GM18951 (cell line): ENCODE results near the gene ANKRD65.
"Not testable (repeated sequence)": the region's sequence is repeated elsewhere in the genome, so short reads cannot be mapped to it uniquely, and the experiment has no call there.

Experiments
- POLR2A ChIP-seq: IDR thresholded peaks from 4 replicates; pipeline ENCODE4 v1.6.1; 2011; ENCODE audit warnings: mild to moderate bottlenecking; ENCODE audit not compliant: insufficient read length, insufficient read depth; ENCODE audit errors: extremely low read depth
- in situ Hi-C: fragments of 300-500 bp; cut with MboI; formaldehyde crosslinking; loops from one replicate; pipeline ENCODE4 v1.12.0; 2022; ENCODE audit warnings: low sequenced_read_pairs, mixed read lengths, inconsistent platforms; ENCODE audit not compliant: unreplicated experiment

Gene ANKRD65

GRCh38 chr1:1377540-1378205 is 43.4 kb downstream of the ANKRD65 start:
- TF ChIP-seq POLR2A: no peak
- in situ Hi-C loops: no loop called here

DNA sequence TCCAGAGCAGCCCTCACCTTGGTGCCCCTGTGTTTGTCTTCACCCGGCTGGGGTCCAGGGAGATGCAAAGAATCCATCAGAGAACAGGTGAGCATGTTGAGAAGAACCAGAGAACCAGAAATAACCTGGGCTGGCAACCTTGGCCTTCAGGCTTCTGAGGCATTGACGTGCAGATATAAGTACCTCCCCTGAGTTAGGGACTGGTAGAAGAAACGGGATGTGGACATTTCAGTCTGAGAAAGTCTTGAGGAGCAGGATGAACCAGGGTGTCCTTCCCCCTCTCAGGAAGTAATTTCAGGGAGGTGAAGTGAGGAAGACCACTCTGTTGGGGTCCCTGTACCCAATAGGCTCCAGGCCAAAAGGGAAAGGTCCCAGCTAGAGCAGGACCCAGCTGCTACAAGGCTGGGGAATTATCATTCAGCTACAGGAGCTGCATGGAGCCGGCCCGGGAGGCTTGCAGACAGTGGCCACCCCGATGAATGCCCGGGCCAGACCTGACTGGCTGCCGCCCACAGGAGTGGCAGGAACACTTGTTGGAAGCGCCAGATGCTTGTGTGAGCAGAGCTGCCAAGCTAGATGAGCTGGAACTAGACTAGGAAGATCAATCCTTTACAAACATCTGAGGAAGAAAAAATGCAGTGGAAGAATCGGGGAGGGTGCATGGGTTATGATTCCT is 44.4 kb downstream of the ANKRD65 start:
- no peak for TF ChIP-seq POLR2A
- in situ Hi-C loops: no loop called here

DNA sequence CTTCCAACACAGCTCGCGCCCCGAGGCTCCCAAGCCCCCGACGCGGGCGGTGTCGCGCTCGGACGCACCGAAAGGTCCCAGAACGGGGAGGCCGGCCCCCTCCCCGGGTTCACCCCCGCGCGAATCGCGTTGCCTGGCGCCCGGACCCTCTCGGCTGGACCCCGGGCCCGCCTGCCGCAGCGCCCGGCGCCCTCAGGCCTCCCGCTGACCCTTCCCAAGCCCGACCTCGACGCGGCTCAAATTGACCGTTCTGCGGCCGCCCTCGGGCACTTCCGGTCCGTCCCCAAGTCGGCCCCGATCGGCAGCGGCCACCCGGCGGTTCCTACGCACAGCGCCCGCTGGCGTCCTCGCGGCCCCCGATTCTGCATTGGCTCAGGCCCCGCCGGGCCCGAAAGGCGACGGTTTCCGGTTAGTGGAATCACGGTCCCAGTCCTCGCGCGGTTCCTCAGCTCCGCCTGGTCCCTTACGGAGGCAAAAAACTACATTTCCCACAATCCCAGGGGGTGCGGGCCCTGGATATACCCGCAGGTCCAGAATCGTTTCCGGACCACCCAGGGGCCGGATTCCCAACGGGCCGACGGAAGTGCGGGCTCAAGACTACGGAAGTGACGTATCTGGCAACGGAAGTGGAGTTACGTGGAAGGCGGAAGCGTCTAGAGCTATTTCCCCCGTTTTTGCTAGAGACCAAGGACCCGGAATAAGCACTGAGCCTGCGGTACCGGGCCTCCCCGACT is 46.0 kb downstream of the ANKRD65 start, which contains the start of gene AURKAIP1:
Gene AURKAIP1, minus strand, starts transcription at position 279 of the 734 bp plus-strand sequence. CDS start 451 bp downstream, outside the sequence.
- in situ Hi-C loops: no loop called here
- peak; percentile 75 for TF ChIP-seq POLR2A

DNA sequence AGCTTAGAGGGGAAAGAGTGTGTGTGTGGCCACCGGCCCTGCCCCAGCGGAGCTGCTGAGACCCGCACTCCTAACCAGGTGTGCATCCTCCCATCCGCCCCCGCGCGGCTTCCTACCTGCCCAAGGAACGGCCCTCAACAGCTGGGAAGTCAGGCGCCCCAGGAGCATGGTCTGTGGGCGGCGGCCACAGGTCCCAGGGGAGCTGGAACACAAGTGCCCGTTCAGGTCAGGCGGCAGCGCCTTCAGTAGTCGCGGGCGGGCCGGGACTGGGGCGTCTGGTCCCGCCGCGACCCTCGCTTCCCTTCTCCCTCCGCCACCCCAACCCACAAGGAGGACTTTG is 46.5 kb downstream of the ANKRD65 start:
- in situ Hi-C loops: no loop called here
- no peak for TF ChIP-seq POLR2A

GRCh38 chr1:1373815-1374588 is 47.1 kb downstream of the ANKRD65 start:
- in situ Hi-C loops: no loop called here
- TF ChIP-seq POLR2A: no peak

DNA sequence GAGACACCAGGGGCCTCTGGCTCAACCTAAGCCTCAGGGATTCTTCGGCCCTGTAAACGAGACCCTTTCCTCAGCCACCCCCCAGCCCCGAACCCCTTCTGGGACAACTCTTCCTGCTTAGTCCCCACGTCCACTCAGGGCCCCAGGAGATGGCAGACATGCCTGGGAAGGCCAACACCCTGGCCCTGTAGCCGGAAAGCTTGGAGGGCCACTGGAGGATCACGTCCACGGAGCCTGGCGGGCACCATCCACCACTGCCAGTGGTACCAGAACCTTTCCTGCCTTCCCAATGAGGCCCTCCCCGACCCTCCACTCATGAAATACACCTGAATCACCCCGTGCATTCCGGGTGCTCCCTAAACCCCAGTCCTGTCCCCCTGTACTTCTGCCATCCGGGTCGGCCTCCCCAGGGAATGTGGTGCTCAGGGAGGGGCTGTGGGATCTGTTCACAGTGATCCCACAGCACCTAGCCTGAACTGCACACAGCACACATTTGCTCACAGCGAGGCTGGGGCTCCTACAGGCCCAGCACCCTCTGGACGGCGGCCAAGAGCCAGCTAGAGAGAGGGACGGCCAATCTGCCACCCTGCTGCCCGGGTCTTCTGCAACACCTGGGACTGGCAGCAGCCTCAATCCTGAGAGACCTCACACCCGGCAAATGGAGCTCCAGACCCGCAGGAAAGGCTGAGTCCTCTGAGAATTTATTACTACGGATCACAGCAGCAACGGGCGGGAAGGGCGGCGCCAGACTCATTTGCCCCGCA is 47.8 kb downstream of the ANKRD65 start:
- TF ChIP-seq POLR2A: no peak
- in situ Hi-C loops: no loop called here

DNA sequence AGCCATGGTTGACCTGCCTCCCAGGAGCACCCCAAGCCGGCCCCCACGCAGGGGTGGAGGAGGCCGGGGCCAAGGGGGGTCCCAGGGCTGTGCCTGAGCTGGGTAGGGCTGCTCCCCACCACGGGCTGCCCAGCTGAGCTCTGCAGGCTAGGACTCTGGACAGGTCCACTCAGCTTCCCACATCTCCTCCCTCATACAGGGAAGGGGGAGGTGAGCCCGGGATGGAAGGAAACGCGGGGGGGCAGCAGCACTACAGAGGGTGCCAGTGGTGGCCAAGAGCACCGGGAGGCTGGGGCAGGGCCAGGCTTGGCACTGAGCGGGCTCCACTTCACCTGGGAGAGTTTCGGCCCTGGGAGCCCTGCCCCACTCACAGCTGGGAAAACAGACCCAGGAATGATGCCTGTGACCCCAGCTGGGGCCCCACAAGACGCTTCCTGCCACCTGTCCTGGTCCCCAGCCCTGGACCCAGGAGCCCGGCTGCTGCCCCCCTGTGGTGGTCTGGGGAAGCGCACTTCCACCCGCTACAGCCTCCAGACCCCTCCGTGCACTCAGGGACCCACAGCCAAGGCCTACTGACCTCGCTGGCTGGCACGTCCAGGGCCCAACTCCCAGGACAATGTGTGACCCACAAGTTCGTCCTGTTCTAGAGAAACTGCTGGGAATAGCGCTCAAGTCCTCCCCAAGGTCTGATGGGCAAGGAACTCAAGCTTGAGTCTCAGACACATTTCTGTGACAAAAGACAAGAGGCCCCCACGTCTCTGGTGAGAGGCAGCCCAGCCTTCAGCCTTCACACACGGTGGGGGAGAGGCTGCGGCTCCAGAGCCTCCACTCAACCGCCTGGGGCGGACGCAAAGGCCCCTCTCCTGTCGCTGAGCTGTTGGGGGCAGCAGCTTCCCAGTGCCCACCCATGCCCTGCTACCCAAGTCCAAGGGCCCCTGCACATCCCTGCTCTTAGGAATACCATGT is 49.0 kb downstream of the ANKRD65 start:
- TF ChIP-seq POLR2A: no peak
- in situ Hi-C loops: no loop called here

DNA sequence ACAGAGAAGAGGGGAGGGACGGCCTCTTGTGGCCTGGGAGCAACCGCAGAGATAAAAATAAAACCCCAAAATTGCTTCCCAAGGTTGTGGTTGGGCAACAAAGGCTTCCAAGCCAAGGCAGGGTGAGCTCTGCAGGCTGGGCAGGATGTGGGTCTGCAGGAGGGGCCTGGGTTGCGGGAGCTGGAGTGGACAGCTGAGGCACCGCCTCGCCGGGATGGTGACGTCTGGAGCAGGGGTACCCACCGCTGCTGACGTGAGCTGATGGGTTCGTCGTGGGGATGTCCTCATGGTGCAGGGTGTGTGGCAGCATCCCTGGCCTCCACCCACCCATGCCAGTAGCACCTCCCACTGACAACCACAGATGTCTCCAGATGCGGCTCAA is 49.7 kb downstream of the ANKRD65 start:
- no peak for TF ChIP-seq POLR2A
- in situ Hi-C loops: no loop called here

GRCh38 chr1:1370771-1371300 is 50.2 kb downstream of the ANKRD65 start:
- no peak for TF ChIP-seq POLR2A
- in situ Hi-C loops: no loop called here

GRCh38 chr1:1370094-1370493 is 51.0 kb downstream of the ANKRD65 start:
- in situ Hi-C loops: not testable (repeated sequence)
